Tibial nerve (tissue), 3 donors: Measurements from ENCODE around the gene PRRT4.

Source experiments
- CTCF ChIP-seq, 5 experiments: fragments of 200-600 bp in 3 of 5; fragments of 450-650 bp in 2 of 5; sonication (generic) in 3 of 5; IDR thresholded peaks; one replicate each; pipeline ENCODE4 v1.5.1; 2016 to 2019; ENCODE audit warnings: antibody characterized with exemption in 5 of 5, mild to moderate bottlenecking in 3 of 5, moderate library complexity in 2 of 5
- POLR2A ChIP-seq, 2 donors: fragments of 450-650 bp; IDR thresholded peaks; one replicate each; pipeline ENCODE4 v1.6.1; 2017; ENCODE audit warnings: antibody characterized with exemption in 2 of 2, mild to moderate bottlenecking in 2 of 2, moderate library complexity in 2 of 2

GRCh38 chr7:128378637-128379036 lies 17.1 kb upstream of the PRRT4 start:
- TF ChIP-seq CTCF (IDR thresholded peaks at IDR 0.05) (no peak), POLR2A (IDR thresholded peaks at IDR 0.05) (no peak)
